HG03139 (cell line): ENCODE data around the gene TRANK1.

Source experiments
- ATAC-seq: cut with Tn5 transposase; IDR thresholded peaks from one replicate; pipeline ENCODE4 v1.9.1; 2021; ENCODE audit not compliant: unreplicated experiment

The TRANK1 gene

DNA sequence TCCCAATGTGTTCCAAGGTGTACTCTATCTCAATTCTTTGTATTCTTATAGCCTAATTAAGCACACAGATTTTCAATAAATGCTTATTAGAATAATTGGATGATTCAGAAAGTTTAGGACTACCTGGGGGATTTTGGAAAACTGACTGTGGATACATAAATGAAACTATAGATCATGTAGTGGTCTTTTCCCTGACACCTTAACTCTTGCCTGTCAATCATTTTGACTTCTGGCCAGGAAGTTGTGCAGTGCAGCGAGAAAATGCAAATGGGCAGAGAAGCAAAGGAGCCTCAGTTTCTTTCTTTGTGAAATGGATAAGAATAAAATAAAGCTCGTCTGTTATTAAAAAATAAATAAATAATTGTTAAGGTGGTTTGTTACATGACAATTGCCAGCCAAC is 133.1 kb downstream of the TRANK1 start:
- no peak for ATAC-seq

DNA sequence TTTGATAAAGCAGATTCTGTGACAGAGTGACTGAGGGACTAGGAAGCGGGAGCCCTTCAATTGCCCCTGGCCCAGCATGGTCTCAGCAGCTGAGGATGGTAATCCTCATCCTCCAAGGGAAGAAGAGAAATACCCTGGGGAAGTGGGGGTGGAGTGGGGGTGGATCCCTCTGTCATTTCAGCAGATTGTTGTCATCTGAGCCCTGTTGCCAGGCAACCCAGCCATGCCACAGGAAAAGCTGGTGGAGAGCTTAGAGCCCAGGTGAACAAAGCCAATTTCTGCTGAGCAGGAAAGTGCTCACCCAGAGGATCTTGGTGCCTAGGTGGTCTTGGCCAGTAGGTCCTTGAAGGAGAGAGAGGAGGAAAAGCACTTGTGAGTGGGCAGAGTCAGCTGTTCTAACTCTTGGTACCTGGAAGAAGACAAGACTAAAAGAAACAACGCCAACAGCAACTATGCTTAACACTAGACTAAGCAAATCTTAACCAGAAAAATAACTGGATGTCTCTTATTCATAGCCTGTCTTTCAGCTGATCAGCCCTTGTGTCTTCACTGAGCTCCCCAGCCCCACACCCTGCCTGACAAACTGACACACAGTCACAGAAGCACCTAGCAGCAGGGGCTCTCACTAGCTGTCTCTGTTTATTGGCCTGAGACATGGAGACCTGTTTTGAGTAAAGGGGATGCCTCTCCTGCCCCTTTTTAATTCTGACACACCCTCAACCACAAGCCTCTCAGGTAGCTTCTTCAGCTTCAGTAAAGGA is 140.4 kb downstream of the TRANK1 start:
- ATAC-seq: no peak

DNA sequence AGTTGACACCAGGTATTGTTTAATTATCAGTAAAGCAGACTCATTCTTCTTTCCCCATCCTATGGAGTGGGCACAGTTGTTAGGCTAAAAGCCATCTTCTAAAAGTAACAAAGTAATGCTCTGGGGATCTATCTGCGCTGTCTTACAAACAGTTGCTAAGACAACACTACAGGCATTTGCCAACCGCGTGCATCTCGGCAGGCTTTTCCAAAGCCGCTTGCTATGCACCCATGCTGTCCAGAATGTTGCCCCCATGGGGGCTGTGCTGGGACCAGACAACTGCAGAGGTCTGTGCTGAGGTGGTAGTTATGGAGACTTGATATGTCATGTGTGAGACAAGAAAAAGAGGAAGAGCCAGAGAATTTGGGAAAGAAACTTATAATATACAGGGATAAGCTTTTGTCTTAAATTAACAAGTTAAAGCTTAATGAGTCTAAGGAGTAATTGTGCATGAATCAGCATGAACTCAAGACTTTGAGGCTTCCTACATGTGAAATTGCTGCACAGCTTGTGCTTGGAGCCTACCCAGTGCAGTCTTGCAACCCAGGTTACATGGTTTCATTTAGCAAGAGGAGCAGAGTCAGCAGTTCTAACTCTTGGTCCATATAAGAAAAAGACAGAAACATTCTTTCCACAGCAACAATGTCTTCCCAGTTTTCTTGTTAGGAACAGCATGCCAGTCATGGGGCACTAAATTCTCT is 141.6 kb downstream of the TRANK1 start:
- ATAC-seq: no peak

DNA sequence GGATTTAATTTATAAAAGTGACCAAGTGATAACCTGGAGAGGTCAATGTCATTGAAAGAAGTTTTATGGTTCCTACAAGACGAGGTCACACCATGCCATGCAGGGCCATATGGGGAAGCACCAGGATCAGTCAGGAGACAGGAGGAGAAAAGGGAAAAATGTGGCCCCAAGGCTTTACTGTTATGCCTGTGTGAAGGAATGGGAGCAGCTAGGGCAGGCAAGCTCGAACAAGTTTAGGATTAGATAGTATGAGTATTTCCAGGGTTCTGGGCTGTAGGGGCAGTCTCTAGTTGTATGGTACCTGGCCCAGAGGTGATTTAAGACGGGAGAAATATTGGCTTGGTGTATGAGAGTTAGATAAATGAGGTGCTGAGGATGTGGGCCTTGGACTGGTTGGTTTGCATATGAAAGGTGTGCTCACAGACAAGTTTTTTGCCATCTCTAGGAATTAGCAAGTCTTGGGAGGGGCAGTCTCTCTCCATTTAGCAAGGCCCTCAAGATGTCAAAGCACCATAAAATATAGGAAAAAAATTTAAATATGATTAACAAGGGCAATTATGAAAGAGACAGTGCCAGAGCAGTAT is 144.2 kb downstream of the TRANK1 start:
- no peak for ATAC-seq

DNA sequence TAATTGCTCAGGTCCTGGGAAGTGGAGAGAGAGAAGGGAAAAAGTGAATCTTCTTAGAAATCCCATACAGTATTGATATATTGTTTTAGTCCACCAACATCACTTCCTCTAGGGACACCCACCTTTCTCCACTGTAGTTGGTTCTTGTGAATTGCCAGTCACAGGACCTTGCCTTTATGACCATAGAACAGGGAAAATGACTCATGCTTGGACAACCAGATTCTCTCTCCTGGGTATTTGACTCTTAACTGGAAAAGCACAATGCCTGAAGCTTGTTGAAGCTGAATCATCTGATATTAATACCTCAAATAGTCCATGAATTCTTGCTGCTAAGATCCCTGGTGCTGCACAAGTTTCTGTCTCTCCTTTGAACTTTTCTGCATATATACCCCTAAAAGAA is 148.0 kb downstream of the TRANK1 start:
- ATAC-seq: no peak

DNA sequence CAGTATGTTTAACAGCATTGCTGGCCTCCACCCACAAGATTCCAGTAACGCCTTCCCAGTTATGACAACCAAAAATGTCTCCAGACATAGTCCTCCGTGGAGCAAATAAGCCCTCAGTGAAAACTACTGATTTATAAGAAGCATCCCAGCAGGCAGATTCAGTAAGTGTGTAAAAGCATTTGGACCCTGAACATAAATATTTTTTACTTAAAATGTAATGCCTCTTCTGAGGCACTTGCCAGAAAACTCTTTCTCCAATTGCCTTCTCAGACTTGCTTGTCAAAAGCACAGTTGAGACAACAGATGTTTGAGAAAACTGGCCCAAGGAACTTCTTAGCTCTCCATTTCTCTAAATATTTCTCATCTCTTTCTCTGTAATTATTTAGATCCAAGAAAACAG is 148.7 kb downstream of the TRANK1 start:
- ATAC-seq: no peak

DNA sequence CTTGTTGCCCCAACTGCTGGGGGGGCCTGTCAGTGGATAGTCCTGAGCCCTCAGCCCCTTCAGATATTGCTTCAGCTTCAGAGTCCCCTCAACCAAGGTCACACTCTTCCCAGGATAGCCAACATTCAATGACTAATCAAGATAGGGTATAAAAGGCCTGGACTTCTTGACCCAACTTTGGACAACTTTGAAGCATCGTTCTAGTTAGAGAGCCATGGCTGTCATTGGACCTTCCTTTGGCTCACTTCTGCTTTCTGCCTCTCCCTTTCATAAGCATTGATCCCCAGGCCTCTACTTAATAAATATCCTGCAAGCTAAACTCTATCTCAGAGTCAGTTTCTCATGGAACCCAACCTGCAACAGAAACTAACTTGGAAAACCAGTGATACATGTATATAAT is 149.2 kb downstream of the TRANK1 start:
- ATAC-seq: no peak

DNA sequence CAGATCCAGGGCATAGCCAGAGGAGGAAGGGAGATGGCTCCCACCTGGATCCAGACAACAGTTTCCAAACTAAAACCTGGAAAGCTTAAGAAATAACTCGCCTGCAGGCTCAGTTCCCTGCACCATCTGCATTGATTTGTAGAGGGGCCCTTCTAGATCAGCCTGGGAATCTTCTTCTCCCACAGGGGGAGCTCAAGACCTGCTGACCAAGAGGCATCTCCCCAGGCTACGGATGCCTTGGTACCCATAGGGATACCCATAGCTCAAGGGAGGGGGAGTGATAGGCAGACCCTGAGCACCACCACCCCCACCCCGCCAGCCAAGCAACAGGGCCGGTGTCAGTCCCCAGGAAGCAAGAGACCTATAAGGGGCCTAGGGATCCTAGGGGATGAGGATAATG is 152.5 kb downstream of the TRANK1 start:
- no peak for ATAC-seq

DNA sequence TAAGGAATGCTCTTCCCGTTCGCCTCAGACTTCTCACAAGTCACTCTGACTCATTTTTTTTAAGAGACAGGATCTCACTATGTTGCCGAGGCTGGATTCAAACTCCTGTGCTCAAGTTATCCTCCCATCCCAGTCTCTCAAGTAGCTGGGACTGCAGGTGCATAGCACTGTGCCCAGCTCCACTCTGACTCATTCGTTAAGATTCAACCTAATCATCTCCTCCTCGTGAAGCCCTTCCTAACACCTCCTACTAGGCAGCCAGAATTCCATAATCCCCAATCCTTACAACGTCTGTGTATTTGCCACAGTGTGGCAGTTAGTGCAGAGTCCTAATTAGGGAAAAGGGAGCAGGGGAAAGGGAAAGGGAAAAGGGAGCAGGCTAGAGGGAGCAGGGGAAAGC is 154.1 kb downstream of the TRANK1 start:
- no peak for ATAC-seq

DNA sequence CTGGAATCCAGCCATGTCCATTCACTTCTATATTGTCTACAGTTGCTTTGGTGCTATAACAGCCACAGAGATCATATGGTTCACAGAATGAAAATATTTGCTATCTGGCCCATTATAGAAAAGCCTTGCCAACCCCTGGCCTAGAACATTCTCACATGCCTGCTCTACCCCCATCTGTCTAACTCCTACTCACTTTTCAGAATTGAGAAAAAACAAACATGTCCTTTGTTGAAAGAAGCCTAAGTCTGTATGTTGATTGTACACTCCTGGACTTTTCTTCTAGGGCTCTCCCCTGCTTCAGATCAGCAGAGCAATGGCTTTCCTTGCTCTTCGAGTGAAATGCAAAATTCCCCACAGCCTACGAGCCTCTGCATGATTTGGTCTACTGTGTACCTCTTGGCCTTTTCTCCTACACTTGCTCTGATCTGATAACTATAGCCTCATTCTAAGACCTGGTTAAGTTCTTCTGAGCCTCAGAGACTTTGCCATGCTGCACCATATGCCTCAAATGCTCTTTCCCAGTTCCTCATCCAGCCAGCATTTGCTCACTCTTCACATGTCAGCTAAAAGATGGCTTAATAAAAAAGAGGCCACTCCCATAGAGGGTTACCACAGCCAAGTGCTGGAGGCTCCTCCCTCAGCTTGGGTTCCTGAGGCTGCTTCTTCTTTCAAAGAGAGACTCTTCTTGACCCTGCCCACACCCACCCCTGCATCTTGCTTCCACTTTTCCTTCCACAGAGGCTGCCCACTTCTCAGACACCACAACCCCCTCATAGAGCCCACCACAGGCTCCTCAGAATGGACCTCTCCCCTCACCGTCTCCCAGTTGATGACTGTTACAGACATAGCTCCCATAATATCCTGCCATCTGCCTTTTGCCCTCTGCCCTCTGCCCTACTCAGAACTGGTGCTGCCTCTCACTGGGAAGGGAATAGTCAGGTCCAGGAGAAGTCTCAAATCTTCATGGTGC is 157.6 kb downstream of the TRANK1 start:
- no peak for ATAC-seq

DNA sequence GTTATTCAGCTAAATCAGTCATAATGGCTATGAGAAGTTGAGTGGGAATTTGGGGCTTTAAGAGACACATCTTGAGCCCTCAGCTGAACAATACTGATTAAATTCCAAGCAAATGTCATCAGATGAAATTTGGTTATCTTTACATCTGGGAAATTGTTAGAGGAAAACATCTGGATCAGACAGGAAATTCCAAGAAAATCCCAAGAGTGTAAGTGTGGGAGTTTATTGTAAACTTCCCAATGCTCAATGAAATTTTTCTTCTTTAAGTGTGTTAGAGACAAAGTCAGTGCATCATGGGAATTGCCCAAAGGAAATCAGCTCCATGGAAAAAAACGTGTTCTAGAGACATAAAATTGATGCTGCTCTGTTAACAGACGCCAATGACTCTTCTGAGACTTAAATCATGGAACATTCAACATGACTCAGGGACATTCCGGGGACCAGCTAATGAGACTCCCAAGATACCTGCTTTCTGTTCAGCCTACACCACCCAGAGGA is 160.7 kb downstream of the TRANK1 start:
- no peak for ATAC-seq

DNA sequence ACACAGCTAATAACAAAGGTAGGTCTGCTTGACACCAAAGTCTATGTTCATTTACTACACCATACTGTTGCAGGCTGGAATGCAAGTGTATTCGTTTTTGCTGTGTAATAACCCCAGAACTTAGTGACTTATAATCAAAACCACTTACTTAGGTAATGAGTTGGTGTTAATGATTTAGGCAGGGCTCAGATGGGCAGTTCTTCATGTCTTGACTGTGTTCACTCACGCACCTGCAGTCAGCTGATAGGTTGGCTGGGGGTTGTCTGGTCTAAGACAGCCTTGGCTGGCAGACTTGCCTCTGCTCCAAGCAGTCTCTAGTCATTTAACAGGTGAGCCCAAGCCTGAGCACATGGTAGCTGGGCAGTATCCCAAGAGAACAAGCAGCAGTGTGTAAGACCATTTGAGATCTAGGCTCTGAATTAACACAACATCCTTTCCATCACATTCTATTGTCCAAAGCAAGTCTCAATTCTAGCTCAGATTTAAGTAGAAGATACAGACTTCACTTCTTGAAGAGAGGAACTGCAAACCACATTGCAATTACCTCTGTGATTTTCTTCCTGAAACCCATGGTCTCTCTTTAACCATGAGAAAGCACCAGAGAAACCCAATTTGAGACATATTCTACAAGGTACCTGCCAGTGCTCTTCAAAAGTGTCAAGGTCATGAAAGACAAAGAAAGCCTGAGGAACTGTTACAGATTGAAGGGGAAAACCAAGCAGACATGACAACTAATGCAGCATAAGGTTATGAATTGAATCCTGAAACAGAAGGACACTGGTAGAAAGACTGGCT is 167.2 kb downstream of the TRANK1 start:
- ATAC-seq: no peak
